Neural progenitor cell (in vitro differentiated cells): ENCODE results near the gene MYL5. TPM values are rescaled to one million over a fixed set of nuclear protein-coding genes. Genes with fewer than 3 reads are reported as not detected.
A peak's percentile ranks its signal among the peaks of the same experiment; 100 is the strongest.
"Not testable (repeated sequence)": the region's sequence is repeated elsewhere in the genome, so short reads cannot be mapped to it uniquely, and the experiment has no call there.

Experiments
- DNase-seq: peaks from one replicate; pipeline ENCODE4 v3.0.0-alpha.2; 2016; ENCODE audit warnings: low spot score
- H2AFZ ChIP-seq: fragments of 200-600 bp; sonication (generic); replicated peaks from 2 replicates; pipeline ENCODE4 v1.6.1; 2016; ENCODE audit warnings: antibody characterized with exemption
- H3F3A ChIP-seq: fragments of 200-600 bp; sonication (generic); 2 replicates; pipeline ENCODE4 v1.6.1; 2016; ENCODE audit warnings: antibody characterized with exemption, low read depth
- H3K27ac ChIP-seq: fragments of 200-600 bp; sonication (generic); 2 replicates; pipeline ENCODE4 v1.5.1; 2016; ENCODE audit warnings: mild to moderate bottlenecking
- H3K27me3 ChIP-seq: fragments of 200-600 bp; sonication (generic); 2 replicates; pipeline ENCODE4 v1.6.1; 2016; ENCODE audit warnings: mild to moderate bottlenecking, moderate library complexity
- H3K36me3 ChIP-seq: fragments of 200-600 bp; sonication (generic); 2 replicates; pipeline ENCODE4 v1.5.1; 2016
- H3K4me1 ChIP-seq: fragments of 200-600 bp; sonication (generic); 2 replicates; pipeline ENCODE4 v1.6.1; 2016; ENCODE audit warnings: mixed run types
- H3K4me2 ChIP-seq: fragments of 200-600 bp; sonication (generic); 2 replicates; pipeline ENCODE4 v1.6.1; 2016
- H3K4me3 ChIP-seq: fragments of 200-600 bp; sonication (generic); 2 replicates; pipeline ENCODE4 v1.5.1; 2016
- H3K79me2 ChIP-seq: fragments of 200-600 bp; sonication (generic); 2 replicates; pipeline ENCODE4 v1.6.1; 2016; ENCODE audit warnings: low read depth
- H3K9ac ChIP-seq: fragments of 200-600 bp; sonication (generic); 2 replicates; pipeline ENCODE4 v1.6.1; 2016
- H3K9me3 ChIP-seq: fragments of 200-600 bp; sonication (generic); 2 replicates; pipeline ENCODE4 v1.5.1; 2016; ENCODE audit warnings: low read depth
- H4K20me1 ChIP-seq: fragments of 200-600 bp; sonication (generic); 2 replicates; pipeline ENCODE4 v1.6.1; 2016; ENCODE audit warnings: low read depth
- H3K27ac Mint-ChIP-seq: 3 replicates; pipeline ENCODE4 v1.8.0; 2021; ENCODE audit warnings: mixed read lengths
- H3K27me3 Mint-ChIP-seq: 2 replicates; pipeline ENCODE4 v1.8.0; 2022; ENCODE audit warnings: low read depth, mild to moderate bottlenecking, inconsistent platforms, moderate library complexity, mixed read lengths; ENCODE audit not compliant: insufficient read depth
- H3K36me3 Mint-ChIP-seq: 3 replicates; pipeline ENCODE4 v1.8.0; 2021; ENCODE audit warnings: mixed read lengths
- H3K4me1 Mint-ChIP-seq: 3 replicates; pipeline ENCODE4 v1.8.0; 2021; ENCODE audit warnings: mixed read lengths
- H3K4me3 Mint-ChIP-seq: 3 replicates; pipeline ENCODE4 v1.8.0; 2021; ENCODE audit warnings: mild to moderate bottlenecking, moderate library complexity, mixed read lengths
- H3K9me3 Mint-ChIP-seq: 3 replicates; pipeline ENCODE4 v1.8.0; 2020; ENCODE audit warnings: mixed read lengths
- EZH2 ChIP-seq: fragments of 200-600 bp; sonication (generic); IDR thresholded peaks from 2 replicates; pipeline ENCODE4 v1.6.1; 2017; ENCODE audit warnings: antibody characterized with exemption, mild to moderate bottlenecking, moderate library complexity
- EZH2phosphoT487 ChIP-seq: fragments of 200-600 bp; sonication (generic); IDR thresholded peaks from 2 replicates; pipeline ENCODE4 v1.6.1; 2017; ENCODE audit warnings: antibody characterized with exemption
- total RNA-seq: library from RNA; depleted of rRNA; stranded (reverse); fragments of >200 nt; gene quantifications from 2 replicates; pipeline ENCODE4 v1.2.3, GENCODE V29; 2015; ENCODE audit warnings: low replicate concordance
- TF ChIP-seq, protein P1 (sequence below): fragments of 200-600 bp; sonication (generic); IDR thresholded peaks from 2 replicates; pipeline ENCODE4 v1.5.1; 2017; ENCODE audit warnings: antibody characterized with exemption, mild to moderate bottlenecking

MYL5 gene
- total RNA-seq, 1 donor from 2014 or later, result 0.21 TPM

DNA sequence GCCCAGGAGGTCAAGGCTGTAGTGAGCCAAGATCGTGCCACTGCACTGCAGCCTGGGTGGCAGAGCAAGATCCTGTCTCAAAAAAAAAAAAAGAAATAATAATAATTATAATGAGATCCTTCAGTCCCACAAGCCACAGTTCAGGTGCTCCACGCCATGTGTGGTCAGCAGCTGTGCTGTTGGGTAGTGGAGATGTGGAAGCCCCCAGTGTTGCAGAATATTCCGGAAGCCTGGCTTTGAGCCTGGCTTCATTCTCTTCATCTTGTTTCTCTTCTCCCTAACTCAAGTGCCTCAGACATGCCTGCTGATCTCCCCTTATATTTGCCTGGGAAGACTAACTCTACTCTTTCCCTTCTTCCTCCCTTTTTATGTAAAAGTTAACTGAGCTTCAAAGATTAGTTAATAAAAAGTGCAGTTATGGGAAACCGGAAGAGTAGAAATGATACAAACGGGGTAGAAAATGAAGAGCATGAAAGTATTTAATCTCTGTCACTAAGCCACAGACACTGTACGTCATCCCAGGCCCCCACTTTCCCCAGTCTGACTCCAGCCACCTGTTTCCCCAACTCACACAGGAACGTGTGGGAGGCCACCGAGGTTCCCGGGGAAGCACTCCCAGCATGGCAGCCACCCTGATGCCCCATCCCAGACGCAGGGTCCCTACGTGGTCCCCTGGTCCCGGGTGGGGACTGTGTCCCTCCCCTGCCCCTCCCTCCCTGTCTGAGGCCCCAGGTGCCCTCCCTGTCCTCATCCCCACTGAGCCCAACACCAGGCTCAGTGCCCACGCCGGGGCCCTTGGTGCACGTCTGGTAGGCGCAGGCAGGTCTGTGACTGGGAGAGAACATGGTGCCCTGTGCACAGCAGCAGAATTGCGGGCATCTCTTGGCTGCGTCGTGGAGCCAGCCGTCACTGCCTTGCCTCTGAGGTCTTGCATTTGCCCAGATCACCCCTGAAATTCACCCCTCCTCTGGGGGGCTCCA is 55.3 kb downstream of the MYL5 start:
- H3K27ac Mint-ChIP-seq, result peak overlapping the region; percentile 13
- no peaks in the 10 kb centered on the region for H3K36me3 ChIP-seq

DNA sequence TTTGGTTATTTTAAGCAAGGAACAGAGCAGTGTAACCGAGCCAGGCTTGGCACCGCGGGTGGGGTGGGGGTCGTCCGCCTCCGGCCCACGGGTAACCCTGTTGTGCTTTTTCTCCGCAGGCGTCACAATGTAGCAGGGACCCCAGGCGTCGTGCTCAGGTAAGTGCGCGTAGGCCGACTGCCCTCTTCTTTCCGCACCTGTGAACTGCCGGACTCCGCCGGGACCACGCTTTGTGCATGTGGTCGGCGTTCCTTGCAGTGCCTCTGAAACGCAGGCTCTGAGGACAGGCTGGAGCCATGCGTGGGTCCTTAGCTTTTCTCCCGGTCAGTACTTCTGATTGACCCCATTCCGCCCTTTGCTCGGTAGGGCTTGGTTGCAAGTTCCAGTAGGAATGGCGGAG is 56.2 kb downstream of the MYL5 start:
- H3K27ac ChIP-seq, result no peak overlapping the region
- H3K4me1 Mint-ChIP-seq, result peaks cover 5% of the 10 kb centered on the region
- H3K9ac ChIP-seq, result no peak overlapping the region
- peaks cover 31% of the 10 kb centered on the region for H3K36me3 Mint-ChIP-seq
- no peaks in the 10 kb centered on the region for H3K9me3 ChIP-seq
- no peak overlapping the region for H2AFZ ChIP-seq
- TF ChIP-seq, protein P1, sequence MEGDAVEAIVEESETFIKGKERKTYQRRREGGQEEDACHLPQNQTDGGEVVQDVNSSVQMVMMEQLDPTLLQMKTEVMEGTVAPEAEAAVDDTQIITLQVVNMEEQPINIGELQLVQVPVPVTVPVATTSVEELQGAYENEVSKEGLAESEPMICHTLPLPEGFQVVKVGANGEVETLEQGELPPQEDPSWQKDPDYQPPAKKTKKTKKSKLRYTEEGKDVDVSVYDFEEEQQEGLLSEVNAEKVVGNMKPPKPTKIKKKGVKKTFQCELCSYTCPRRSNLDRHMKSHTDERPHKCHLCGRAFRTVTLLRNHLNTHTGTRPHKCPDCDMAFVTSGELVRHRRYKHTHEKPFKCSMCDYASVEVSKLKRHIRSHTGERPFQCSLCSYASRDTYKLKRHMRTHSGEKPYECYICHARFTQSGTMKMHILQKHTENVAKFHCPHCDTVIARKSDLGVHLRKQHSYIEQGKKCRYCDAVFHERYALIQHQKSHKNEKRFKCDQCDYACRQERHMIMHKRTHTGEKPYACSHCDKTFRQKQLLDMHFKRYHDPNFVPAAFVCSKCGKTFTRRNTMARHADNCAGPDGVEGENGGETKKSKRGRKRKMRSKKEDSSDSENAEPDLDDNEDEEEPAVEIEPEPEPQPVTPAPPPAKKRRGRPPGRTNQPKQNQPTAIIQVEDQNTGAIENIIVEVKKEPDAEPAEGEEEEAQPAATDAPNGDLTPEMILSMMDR, result no peak
- no peak for TF ChIP-seq EZH2phosphoT487
- no peak for TF ChIP-seq EZH2
- H3K27ac Mint-ChIP-seq, result peak overlapping the region; percentile 48
- H4K20me1 ChIP-seq, result peaks cover 46% of the 10 kb centered on the region
- no peaks in the 10 kb centered on the region for H3K4me1 ChIP-seq
- no peak overlapping the region for H3K4me2 ChIP-seq
- H3F3A ChIP-seq, result peaks cover 3% of the 10 kb centered on the region
- H3K79me2 ChIP-seq, result peaks cover 44% of the 10 kb centered on the region
- DNase-seq, result no peak
- peaks cover 3% of the 10 kb centered on the region for H3K9me3 Mint-ChIP-seq
- no peaks in the 10 kb centered on the region for H3K36me3 ChIP-seq
- no peak overlapping the region for H3K4me3 ChIP-seq
- H3K27me3 Mint-ChIP-seq, result peaks cover 5% of the 10 kb centered on the region
- H3K27me3 ChIP-seq, result no peaks in the 10 kb centered on the region
- H3K4me3 Mint-ChIP-seq, result no peak overlapping the region

More for the DNA sequence above, 55.3 kb downstream of the MYL5 start:
- H3K4me3 ChIP-seq, result no peak overlapping the region
- no peak overlapping the region for H3K9ac ChIP-seq
- no peaks in the 10 kb centered on the region for H3K9me3 ChIP-seq
- H3K27me3 ChIP-seq, result no peaks in the 10 kb centered on the region
- H3F3A ChIP-seq, result peaks cover 3% of the 10 kb centered on the region
- Mint-ChIP-seq H3K36me3 (peaks cover 31% of the 10 kb centered on the region), H3K9me3 (peaks cover 3% of the 10 kb centered on the region), H3K27me3 (peaks cover 5% of the 10 kb centered on the region), H3K4me1 (peaks cover 10% of the 10 kb centered on the region), H3K4me3 (no peak overlapping the region)
- H4K20me1 ChIP-seq, result peaks cover 55% of the 10 kb centered on the region
- TF ChIP-seq, protein P1, result no peak
- TF ChIP-seq EZH2 (no peak), EZH2phosphoT487 (no peak)
- H2AFZ ChIP-seq, result no peak overlapping the region
- peak overlapping the region; percentile 20 for H3K27ac ChIP-seq
- H3K79me2 ChIP-seq, result peaks cover 53% of the 10 kb centered on the region
- DNase-seq, result no peak
- no peaks in the 10 kb centered on the region for H3K4me1 ChIP-seq
- H3K4me2 ChIP-seq, result no peak overlapping the region

DNA sequence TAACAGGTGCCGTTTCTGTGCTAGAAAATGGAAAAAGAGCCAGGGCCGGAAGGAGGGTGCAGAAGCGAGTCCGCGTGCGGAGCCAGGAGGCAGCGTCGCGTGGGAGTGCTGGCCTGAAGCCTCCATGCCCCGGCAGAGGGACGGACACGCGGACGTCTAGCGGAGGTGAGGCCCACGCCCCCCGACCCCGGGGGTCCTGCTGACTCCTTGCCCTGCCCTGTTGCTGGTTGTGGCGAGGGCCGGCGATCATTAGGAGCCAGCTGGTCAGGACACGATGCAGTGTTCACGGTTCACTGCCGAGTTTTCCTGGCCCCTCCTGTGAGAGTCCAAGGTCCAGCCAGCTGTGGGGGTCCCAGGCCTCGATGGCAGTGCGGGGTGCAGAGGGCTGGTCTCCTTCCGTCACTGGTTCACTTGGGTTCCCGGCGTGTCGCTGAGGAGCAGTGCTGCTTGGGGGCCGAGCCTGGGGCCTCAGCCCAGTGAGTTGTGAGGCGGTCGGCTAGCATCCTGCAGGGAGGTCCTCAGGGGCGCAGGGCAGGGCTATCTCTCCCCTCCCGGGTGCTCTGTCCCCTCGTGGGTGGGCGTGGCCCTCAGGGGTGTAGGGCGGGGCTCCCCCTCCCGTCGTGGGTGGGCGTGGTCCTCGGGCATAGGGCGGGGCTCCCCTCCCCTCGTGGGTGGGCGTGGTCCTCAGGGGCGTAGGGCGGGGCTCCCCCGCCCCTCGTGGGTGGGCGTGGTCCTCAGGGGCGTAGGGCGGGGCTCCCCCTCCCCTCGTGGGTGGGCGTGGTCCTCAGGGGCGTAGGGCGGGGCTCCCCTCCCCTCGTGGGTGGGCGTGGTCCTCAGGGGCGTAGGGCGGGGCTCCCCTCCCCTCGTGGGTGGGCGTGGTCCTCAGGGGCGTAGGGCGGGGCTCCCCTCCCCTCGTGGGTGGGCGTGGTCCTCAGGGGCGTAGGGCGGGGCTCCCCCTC is 56.9 kb downstream of the MYL5 start:
- H3K27ac Mint-ChIP-seq, result peak overlapping the region; percentile 48
- H3K27ac ChIP-seq, H3K9me3 Mint-ChIP-seq, DNase-seq, H3K4me1 Mint-ChIP-seq, H3K27me3 Mint-ChIP-seq, H3K4me2 ChIP-seq, H3K4me3 Mint-ChIP-seq, H3K9me3 ChIP-seq, H3F3A ChIP-seq, H3K4me3 ChIP-seq, H3K27me3 ChIP-seq, H3K9ac ChIP-seq, H3K36me3 ChIP-seq, H2AFZ ChIP-seq, H3K4me1 ChIP-seq: not testable (repeated sequence)
- Histone ChIP-seq H3K79me2 (peaks cover 37% of the 10 kb centered on the region), H4K20me1 (peaks cover 39% of the 10 kb centered on the region)
- H3K36me3 Mint-ChIP-seq, result peaks cover 33% of the 10 kb centered on the region

Other genes with a start within 250 kb of the MYL5 start
- 36.5 and 59.2 TPM in 2 replicates for gene ZNF721, start 175.4 kb upstream of the MYL5 start, total RNA-seq
- 33.4 and 45.1 TPM in 2 replicates for gene PIGG, start 175.3 kb upstream of the MYL5 start, total RNA-seq
- not detected in 2 replicates for gene TMEM271, start 98.2 kb upstream of the MYL5 start, total RNA-seq
- gene PDE6B, start 49.0 kb upstream of the MYL5 start, total RNA-seq, result 4.3 and 19.5 TPM in 2 replicates
- gene ATP5ME, start 266 bp upstream of the MYL5 start, total RNA-seq, result 95.1 and 114 TPM in 2 replicates
- gene SLC49A3, start 14.6 kb downstream of the MYL5 start, total RNA-seq, result 1.9 and 3.4 TPM in 2 replicates
- gene PCGF3, start 31.3 kb downstream of the MYL5 start, total RNA-seq, result 44.7 and 59.1 TPM in 2 replicates
- not detected in 2 replicates for gene CPLX1, start 151.6 kb downstream of the MYL5 start, total RNA-seq